OCI-LY1 (cell line): ENCODE data around the gene FKRP.

Source experiments
- H2AFZ ChIP-seq: fragments of 200-600 bp; sonication (generic), shearing (Covaris generic); 2 replicates; pipeline ENCODE4 v1.6.0; 2014; ENCODE audit warnings: antibody characterized with exemption, mild to moderate bottlenecking, low read length
- H3F3A ChIP-seq: fragments of 200-600 bp; sonication (generic), shearing (Covaris generic); 2 replicates; pipeline ENCODE4 v1.6.0; 2014; ENCODE audit warnings: mild to moderate bottlenecking, antibody characterized with exemption, low read length, moderate library complexity; ENCODE audit not compliant: insufficient read depth
- H3K27ac ChIP-seq: fragments of 200-600 bp; sonication (generic); 2 replicates; pipeline ENCODE4 v1.5.1; 2014; ENCODE audit warnings: low read length, mixed run types, mild to moderate bottlenecking, low read depth; ENCODE audit not compliant: poor library complexity, severe bottlenecking
- H3K27me3 ChIP-seq: fragments of 200-600 bp; sonication (generic); 2 replicates; pipeline ENCODE4 v1.6.0; 2014; ENCODE audit warnings: antibody characterized with exemption, mild to moderate bottlenecking, low read length, moderate library complexity; ENCODE audit not compliant: insufficient read depth
- H3K36me3 ChIP-seq: fragments of 200-600 bp; sonication (generic); 2 replicates; pipeline ENCODE4 v1.6.1; 2014; ENCODE audit warnings: mild to moderate bottlenecking, antibody characterized with exemption, low read length, moderate library complexity, mixed read lengths; ENCODE audit not compliant: insufficient read depth
- H3K4me1 ChIP-seq: fragments of 200-600 bp; sonication (generic); 2 replicates; pipeline ENCODE4 v1.5.1; 2014; ENCODE audit warnings: mild to moderate bottlenecking, low read length, moderate library complexity; ENCODE audit not compliant: insufficient read depth, severe bottlenecking
- H3K4me2 ChIP-seq: fragments of 200-600 bp; sonication (generic), shearing (Covaris generic); 2 replicates; pipeline ENCODE4 v1.6.1; 2014; ENCODE audit warnings: low read length
- H3K4me3 ChIP-seq: fragments of 200-600 bp; sonication (generic); 2 replicates; pipeline ENCODE4 v1.5.1; 2014; ENCODE audit warnings: low read length, low read depth, mild to moderate bottlenecking, mixed read lengths; ENCODE audit not compliant: poor library complexity, severe bottlenecking
- H3K79me2 ChIP-seq: fragments of 200-600 bp; shearing (Covaris generic); 2 replicates; pipeline ENCODE4 v1.6.1; 2016; ENCODE audit warnings: mixed run types, low read length, mixed read lengths; ENCODE audit not compliant: insufficient read depth
- H3K9ac ChIP-seq: fragments of 200-600 bp; sonication (generic), shearing (Covaris generic); 2 replicates; pipeline ENCODE4 v1.6.1; 2014; ENCODE audit warnings: mild to moderate bottlenecking, low read length, mixed read lengths
- H3K9me2 ChIP-seq: fragments of 200-600 bp; sonication (generic), shearing (Covaris generic); 2 replicates; pipeline ENCODE4 v1.6.1; 2014; ENCODE audit warnings: low read depth, mild to moderate bottlenecking, low read length, mixed read lengths
- H3K9me3 ChIP-seq: fragments of 200-600 bp; shearing (Covaris generic); 2 replicates; pipeline ENCODE4 v1.6.1; 2014; ENCODE audit warnings: low read length, mixed read lengths
- H4K20me1 ChIP-seq: fragments of 200-600 bp; sonication (generic), shearing (Covaris generic); 2 replicates; pipeline ENCODE4 v1.6.0; 2016; ENCODE audit warnings: mild to moderate bottlenecking, low read length; ENCODE audit not compliant: insufficient read depth
- CTCF ChIP-seq: fragments of 200-600 bp; sonication (generic), shearing (Covaris generic); IDR thresholded peaks from 2 replicates; pipeline ENCODE4 v1.5.1; 2017; ENCODE audit warnings: mild to moderate bottlenecking, antibody characterized with exemption, low read length, moderate library complexity, mixed read lengths
- EZH2 ChIP-seq: fragments of 200-600 bp; sonication (generic), shearing (Covaris generic); IDR thresholded peaks from 2 replicates; pipeline ENCODE4 v1.8.0; 2017; ENCODE audit warnings: borderline replicate concordance, mixed run types, mild to moderate bottlenecking, antibody characterized with exemption, low read length, moderate library complexity, mixed read lengths

Gene FKRP

GRCh38 chr19:46785054-46785979, 39.5 kb downstream of the FKRP start:
- H3K9ac ChIP-seq = peak overlapping the region; percentile 87
- H2AFZ ChIP-seq = no peak overlapping the region
- peaks cover 31% of the 10 kb centered on the region for H3K4me1 ChIP-seq
- no peaks in the 10 kb centered on the region for H4K20me1 ChIP-seq
- peaks cover 42% of the 10 kb centered on the region for H3K79me2 ChIP-seq
- H3K27ac ChIP-seq = peak overlapping the region; percentile 95
- peak overlapping the region; percentile 98 for H3K4me3 ChIP-seq
- H3K9me2 ChIP-seq = no peaks in the 10 kb centered on the region
- H3K27me3 ChIP-seq = no peaks in the 10 kb centered on the region
- no peak for TF ChIP-seq CTCF
- no peak for TF ChIP-seq EZH2
- H3K36me3 ChIP-seq = peaks cover 52% of the 10 kb centered on the region
- H3K9me3 ChIP-seq = no peaks in the 10 kb centered on the region
- H3F3A ChIP-seq = peaks cover 6% of the 10 kb centered on the region; the same call in 1 of the 2 replicates
- peak overlapping the region; percentile 85 for H3K4me2 ChIP-seq

- Histone ChIP-seq H3K4me2 (peak overlapping the region; percentile 85), H3K36me3 (peaks cover 48% of the 10 kb centered on the region), H3F3A (peaks cover 6% of the 10 kb centered on the region; the same call in 1 of the 2 replicates), H3K9ac (peak overlapping the region; percentile 87), H3K9me2 (no peaks in the 10 kb centered on the region), H3K27ac (peak overlapping the region; percentile 95), H3K9me3 (no peaks in the 10 kb centered on the region), H3K79me2 (peaks cover 42% of the 10 kb centered on the region), H3K4me3 (peak overlapping the region; percentile 98), H3K4me1 (peaks cover 31% of the 10 kb centered on the region), H4K20me1 (no peaks in the 10 kb centered on the region), H3K27me3 (no peaks in the 10 kb centered on the region), H2AFZ (no peak overlapping the region)
- TF ChIP-seq CTCF = no peak
- no peak for TF ChIP-seq EZH2
These were observed 40.1 kb downstream of the FKRP start for GRCh38 chr19:46785980-46786235.

GRCh38 chr19:46786236-46787039, 40.6 kb downstream of the FKRP start:
- peak overlapping the region; percentile 98 for H3K4me3 ChIP-seq
- no peak overlapping the region for H2AFZ ChIP-seq
- peaks cover 6% of the 10 kb centered on the region; the same call in 1 of the 2 replicates for H3F3A ChIP-seq
- peaks cover 31% of the 10 kb centered on the region for H3K4me1 ChIP-seq
- peak overlapping the region; percentile 95 for H3K27ac ChIP-seq
- TF ChIP-seq EZH2 (no peak), CTCF (no peak)
- peak overlapping the region; percentile 85 for H3K4me2 ChIP-seq
- no peaks in the 10 kb centered on the region for H4K20me1 ChIP-seq
- peaks cover 44% of the 10 kb centered on the region for H3K36me3 ChIP-seq
- peaks cover 42% of the 10 kb centered on the region for H3K79me2 ChIP-seq
- no peaks in the 10 kb centered on the region for H3K9me3 ChIP-seq
- H3K27me3 ChIP-seq = no peaks in the 10 kb centered on the region
- H3K9ac ChIP-seq = peak overlapping the region; percentile 87
- no peaks in the 10 kb centered on the region for H3K9me2 ChIP-seq
